Cardiac muscle cell (in vitro differentiated cells and primary cell): Measurements from ENCODE around the gene PSMB7. TPM values are rescaled to one million over a fixed set of nuclear protein-coding genes. Genes with fewer than 3 reads are reported as not detected.

ENCODE experiments used
- DNase-seq, 2 donors: peaks; one replicate each; pipeline versions ENCODE4 v3.0.0 to v3.0.0-alpha.2; 2010 to 2017; ENCODE audit warnings: low read depth in 1 of 2, low spot score in 1 of 2
- H3K27ac ChIP-seq: fragments of 200-600 bp; sonication (generic); 2 replicates; pipeline ENCODE4 v1.5.1; 2016
- H3K27me3 ChIP-seq: fragments of 200-600 bp; sonication (generic); 2 replicates; pipeline ENCODE4 v1.6.0; 2016; ENCODE audit warnings: control low read depth
- H3K36me3 ChIP-seq: fragments of 200-600 bp; sonication (generic); 2 replicates; pipeline ENCODE4 v1.5.1; 2016; ENCODE audit warnings: control low read depth
- H3K4me1 ChIP-seq: fragments of 200-600 bp; sonication (generic); 2 replicates; pipeline ENCODE4 v1.8.1; 2017; ENCODE audit warnings: low read depth, mild to moderate bottlenecking, mixed run types
- H3K4me3 ChIP-seq: fragments of 200-600 bp; sonication (generic); 2 replicates; pipeline ENCODE4 v1.5.1; 2016; ENCODE audit warnings: mild to moderate bottlenecking
- H3K9me3 ChIP-seq: fragments of 200-600 bp; sonication (generic); 2 replicates; pipeline ENCODE4 v1.5.1; 2017; ENCODE audit warnings: low read depth, mild to moderate bottlenecking, control low read depth
- polyA plus RNA-seq: library from polyadenylated mRNA; unstranded; fragments of >200 nt; fragmentation: Nextera tagmentation; extraction: Ambion mirVana; gene quantifications from 2 replicates; pipeline ENCODE4 v1.2.1, GENCODE V29; 2016
- total RNA-seq: library from RNA; depleted of rRNA; stranded (reverse); fragments of >200 nt; gene quantifications from 2 replicates; pipeline ENCODE4 v1.2.3, GENCODE V29; 2016
- TF ChIP-seq, protein P1 (sequence below): IDR thresholded peaks from 2 replicates; pipeline ENCODE4 v1.5.1; 2012; ENCODE audit warnings: low read depth, mild to moderate bottlenecking, low read length

PSMB7 gene
- total and polyA plus RNA-seq, 2 experiments from 2014 or later, result 160 to 282 TPM

DNA sequence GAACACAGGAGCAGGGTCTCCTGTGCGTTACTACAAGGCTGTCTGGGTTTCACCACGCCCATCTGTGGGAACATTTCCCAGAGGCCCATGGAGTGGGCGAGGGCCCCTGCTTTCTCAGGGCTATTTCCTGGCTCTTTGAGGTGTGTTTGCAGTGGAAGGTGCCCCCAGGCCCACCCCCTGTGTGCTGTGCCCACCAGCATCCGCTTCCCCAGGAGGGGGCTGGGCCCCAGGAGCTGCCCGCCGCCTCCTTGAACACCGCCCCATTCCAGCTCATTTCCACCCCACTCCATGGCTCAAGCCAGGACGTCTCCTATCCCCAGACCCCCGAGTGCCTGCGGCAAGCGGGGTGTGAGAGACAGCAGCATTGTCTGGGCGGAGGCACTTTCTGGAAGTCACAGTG lies 87.0 kb downstream of the PSMB7 start:
- no peak for DNase-seq
- Histone ChIP-seq H3K9me3 (no peaks in the 10 kb centered on the region), H3K36me3 (no peaks in the 10 kb centered on the region), H3K4me3 (no peak overlapping the region), H3K4me1 (no peaks in the 10 kb centered on the region), H3K27me3 (no peaks in the 10 kb centered on the region), H3K27ac (no peak overlapping the region)
- TF ChIP-seq, protein P1, sequence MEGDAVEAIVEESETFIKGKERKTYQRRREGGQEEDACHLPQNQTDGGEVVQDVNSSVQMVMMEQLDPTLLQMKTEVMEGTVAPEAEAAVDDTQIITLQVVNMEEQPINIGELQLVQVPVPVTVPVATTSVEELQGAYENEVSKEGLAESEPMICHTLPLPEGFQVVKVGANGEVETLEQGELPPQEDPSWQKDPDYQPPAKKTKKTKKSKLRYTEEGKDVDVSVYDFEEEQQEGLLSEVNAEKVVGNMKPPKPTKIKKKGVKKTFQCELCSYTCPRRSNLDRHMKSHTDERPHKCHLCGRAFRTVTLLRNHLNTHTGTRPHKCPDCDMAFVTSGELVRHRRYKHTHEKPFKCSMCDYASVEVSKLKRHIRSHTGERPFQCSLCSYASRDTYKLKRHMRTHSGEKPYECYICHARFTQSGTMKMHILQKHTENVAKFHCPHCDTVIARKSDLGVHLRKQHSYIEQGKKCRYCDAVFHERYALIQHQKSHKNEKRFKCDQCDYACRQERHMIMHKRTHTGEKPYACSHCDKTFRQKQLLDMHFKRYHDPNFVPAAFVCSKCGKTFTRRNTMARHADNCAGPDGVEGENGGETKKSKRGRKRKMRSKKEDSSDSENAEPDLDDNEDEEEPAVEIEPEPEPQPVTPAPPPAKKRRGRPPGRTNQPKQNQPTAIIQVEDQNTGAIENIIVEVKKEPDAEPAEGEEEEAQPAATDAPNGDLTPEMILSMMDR, result no peak

DNA sequence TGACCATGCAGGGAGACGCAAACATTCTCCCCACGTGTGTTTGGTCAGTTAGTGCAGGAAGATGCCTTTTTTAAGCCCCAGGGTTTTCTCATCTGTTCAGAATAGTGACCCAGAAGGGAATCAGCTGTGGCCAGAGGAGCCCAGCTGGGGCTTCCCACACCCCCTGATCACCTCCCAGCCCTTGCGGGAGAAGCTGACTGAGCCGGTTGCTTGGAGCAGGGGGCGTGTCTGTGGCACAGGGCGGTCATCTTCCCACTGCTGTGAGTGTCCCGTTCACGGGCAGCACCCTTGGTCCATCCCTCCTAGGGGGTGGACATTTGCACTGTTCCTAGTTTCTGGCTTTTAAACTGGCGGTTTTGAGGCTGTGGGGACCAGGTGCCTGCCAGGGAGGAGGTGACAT lies 87.8 kb downstream of the PSMB7 start:
- Histone ChIP-seq H3K4me1 (no peaks in the 10 kb centered on the region), H3K27ac (no peak overlapping the region), H3K4me3 (no peak overlapping the region), H3K36me3 (no peaks in the 10 kb centered on the region), H3K27me3 (no peaks in the 10 kb centered on the region), H3K9me3 (no peaks in the 10 kb centered on the region)
- DNase-seq, result no peak
- TF ChIP-seq, protein P1, result no peak

DNA sequence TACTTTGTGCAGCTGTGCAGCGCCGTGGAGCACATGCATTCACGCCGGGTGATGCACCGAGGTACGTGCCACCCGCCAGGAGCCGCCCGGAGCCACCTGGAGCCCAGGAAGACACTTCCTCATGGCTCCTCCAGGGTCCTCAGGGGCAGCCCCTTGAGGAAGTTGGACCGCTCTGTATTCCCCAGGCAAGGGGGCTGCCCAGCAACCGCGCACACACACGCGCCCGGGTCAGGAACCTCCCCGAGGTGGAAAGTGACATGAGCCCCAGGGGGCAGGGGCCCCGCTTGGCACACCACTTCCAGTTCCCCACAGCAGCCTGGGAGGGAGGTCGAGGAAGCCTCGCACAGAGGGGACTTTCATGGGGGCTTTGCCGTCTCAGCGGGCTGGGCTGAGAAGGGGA lies 88.9 kb downstream of the PSMB7 start:
- H3K4me1 ChIP-seq, result no peaks in the 10 kb centered on the region
- H3K27me3 ChIP-seq, result no peaks in the 10 kb centered on the region
- TF ChIP-seq, protein P1, result no peak
- H3K4me3 ChIP-seq, result no peak overlapping the region
- no peak overlapping the region for H3K27ac ChIP-seq
- no peak for DNase-seq
- H3K36me3 ChIP-seq, result no peaks in the 10 kb centered on the region
- H3K9me3 ChIP-seq, result no peaks in the 10 kb centered on the region

DNA sequence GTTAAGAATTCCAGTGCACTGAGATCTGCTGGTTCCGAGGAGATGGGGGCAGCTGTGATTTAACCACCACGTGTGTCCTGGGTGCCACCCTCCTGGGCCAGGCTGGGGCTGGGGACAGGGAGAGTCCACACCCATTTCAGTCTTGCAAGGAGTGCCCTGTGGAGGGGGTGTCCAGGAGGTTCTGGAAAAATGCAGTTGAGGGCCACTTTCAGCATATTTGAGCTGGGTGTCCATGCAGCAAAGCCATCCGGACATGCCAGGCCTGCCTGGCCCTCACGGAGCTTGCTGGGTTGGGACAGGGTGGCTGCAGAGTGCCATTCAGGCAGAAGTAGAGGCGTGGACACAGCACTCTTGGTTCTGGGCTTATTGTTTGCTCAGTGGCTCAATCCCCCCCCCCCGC lies 89.4 kb downstream of the PSMB7 start:
- no peak overlapping the region for H3K27ac ChIP-seq
- H3K27me3 ChIP-seq, result no peaks in the 10 kb centered on the region
- TF ChIP-seq, protein P1, result no peak
- H3K36me3 ChIP-seq, result no peaks in the 10 kb centered on the region
- H3K9me3 ChIP-seq, result no peaks in the 10 kb centered on the region
- H3K4me3 ChIP-seq, result no peak overlapping the region
- DNase-seq, result no peak
- no peaks in the 10 kb centered on the region for H3K4me1 ChIP-seq

DNA sequence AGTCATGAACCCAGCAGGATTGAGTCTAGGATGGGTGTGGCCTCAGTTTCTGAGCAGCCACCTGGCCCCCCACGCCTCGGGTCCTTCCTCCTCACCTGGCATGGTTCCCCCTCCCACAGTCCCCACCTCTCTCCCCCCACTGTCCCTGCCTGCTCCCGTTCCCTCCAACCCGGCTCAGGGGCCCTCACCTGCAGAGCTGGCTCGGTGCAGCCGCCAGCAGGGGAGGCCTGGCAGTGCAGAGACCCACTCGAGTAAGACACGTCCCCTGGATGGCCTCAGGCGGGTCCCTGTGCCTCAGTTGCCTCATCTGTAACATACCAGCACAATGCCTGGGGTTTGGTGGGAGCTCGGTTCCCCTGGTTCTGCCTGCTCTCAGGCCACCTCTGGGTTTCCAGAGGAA lies 91.3 kb downstream of the PSMB7 start:
- TF ChIP-seq, protein P1, result no peak
- H3K27me3 ChIP-seq, result no peaks in the 10 kb centered on the region
- H3K36me3 ChIP-seq, result no peaks in the 10 kb centered on the region
- no peak for DNase-seq
- H3K4me3 ChIP-seq, result no peak overlapping the region
- H3K4me1 ChIP-seq, result no peaks in the 10 kb centered on the region
- H3K27ac ChIP-seq, result no peak overlapping the region
- H3K9me3 ChIP-seq, result no peaks in the 10 kb centered on the region
